ENCODE data around the gene ACKR4. TPM values are rescaled to one million over a fixed set of nuclear protein-coding genes. Genes with fewer than 3 reads are reported as not detected.

Gene ACKR4
- polyA plus RNA-seq, 1 of the 3 experiments (the other 2 are of a cell fraction): 0.10 TPM

Other genes starting within 250 kb of the ACKR4 start
- 10.8 and 17.3 TPM in 2 replicates for gene DNAJC13, start 179.8 kb upstream of the ACKR4 start, polyA plus RNA-seq (2012; rRNA removed)
- 16.3 and 29.2 TPM in 2 replicates for gene ACAD11, start 62.5 kb downstream of the ACKR4 start, polyA plus RNA-seq (2012; rRNA removed)
- 33.0 and 38.3 TPM in 2 replicates for gene UBA5, start 63.1 kb downstream of the ACKR4 start, polyA plus RNA-seq (2012; rRNA removed)
- 19.0 and 27.4 TPM in 2 replicates for gene NPHP3, start 125.1 kb downstream of the ACKR4 start, polyA plus RNA-seq (2012; rRNA removed)